ENCODE results near the gene PHLDB1.
A peak's percentile ranks its signal among the peaks of the same experiment; 100 is the strongest.
"Not testable (repeated sequence)": the region's sequence is repeated elsewhere in the genome, so short reads cannot be mapped to it uniquely, and the experiment has no call there.

The PHLDB1 gene

GRCh38 chr11:118658429-118659313 is 51.3 kb downstream of the PHLDB1 start:
- no peak for DNase-seq (ENCODE audit: low read depth in 2 of 3, low spot score in 1 of 3)

- DNase-seq (ENCODE audit: low read depth in 2 of 3, low spot score in 1 of 3): peak; percentile 87 to 98 (median 87)
These were observed 52.0 kb downstream of the PHLDB1 start for GRCh38 chr11:118659314-118659952.

GRCh38 chr11:118659953-118660680 is 52.7 kb downstream of the PHLDB1 start:
- DNase-seq (ENCODE audit: low read depth in 2 of 3, low spot score in 1 of 3): no peak

- DNase-seq (ENCODE audit: low read depth in 2 of 3, low spot score in 1 of 3): no peak
These were observed 53.4 kb downstream of the PHLDB1 start for GRCh38 chr11:118660681-118661424.

- no peak for DNase-seq (ENCODE audit: low read depth in 2 of 3, low spot score in 1 of 3)
These were observed 54.2 kb downstream of the PHLDB1 start for GRCh38 chr11:118661425-118662301.

- DNase-seq (ENCODE audit: low read depth in 2 of 3, low spot score in 1 of 3): no peak
These were observed 55.2 kb downstream of the PHLDB1 start for GRCh38 chr11:118662401-118663271.

- no peak for DNase-seq (ENCODE audit: low read depth in 2 of 3, low spot score in 1 of 3)
These were observed 56.0 kb downstream of the PHLDB1 start for GRCh38 chr11:118663381-118663780.

GRCh38 chr11:118663902-118664301 is 56.5 kb downstream of the PHLDB1 start:
- no peak for DNase-seq (ENCODE audit: low read depth in 2 of 3, low spot score in 1 of 3)

GRCh38 chr11:118666371-118666770 is 59.0 kb downstream of the PHLDB1 start:
- DNase-seq (ENCODE audit: low read depth in 2 of 3, low spot score in 1 of 3): no peak

- DNase-seq (ENCODE audit: low read depth in 2 of 3, low spot score in 1 of 3): no peak
These were observed 62.6 kb downstream of the PHLDB1 start for GRCh38 chr11:118670063-118670462.

- DNase-seq (ENCODE audit: low read depth in 2 of 3, low spot score in 1 of 3): no peak
These were observed 63.8 kb downstream of the PHLDB1 start for GRCh38 chr11:118671254-118671653.

GRCh38 chr11:118672846-118673245 is 65.4 kb downstream of the PHLDB1 start:
- no peak for DNase-seq (ENCODE audit: low read depth in 2 of 3, low spot score in 1 of 3)

GRCh38 chr11:118673361-118674081 is 66.1 kb downstream of the PHLDB1 start:
- no peak for DNase-seq (ENCODE audit: low read depth in 2 of 3, low spot score in 1 of 3)

- DNase-seq (ENCODE audit: low read depth in 2 of 3, low spot score in 1 of 3): no peak
These were observed 66.6 kb downstream of the PHLDB1 start for GRCh38 chr11:118674082-118674435.

- no peak for DNase-seq (ENCODE audit: low read depth in 2 of 3, low spot score in 1 of 3)
These were observed 70.6 kb downstream of the PHLDB1 start for GRCh38 chr11:118677977-118678376.

GRCh38 chr11:118678908-118679307 is 71.5 kb downstream of the PHLDB1 start:
- DNase-seq (ENCODE audit: low read depth in 2 of 3, low spot score in 1 of 3): not testable (repeated sequence)

GRCh38 chr11:118679483-118679882 is 72.1 kb downstream of the PHLDB1 start, which contains the start of gene TREH:
Gene TREH, minus strand, starts transcription at chr11:118679650. Its CDS starts 23 bp downstream, at chr11:118679627.
- no peak for DNase-seq (ENCODE audit: low read depth in 2 of 3, low spot score in 1 of 3)

- DNase-seq (ENCODE audit: low read depth in 2 of 3, low spot score in 1 of 3): no peak
These were observed 75.0 kb downstream of the PHLDB1 start for GRCh38 chr11:118682372-118682771.

All from stimulated activated CD4-positive, alpha-beta T cell treated with anti-CD3 and anti-CD28 coated beads, Interleukin-12 subunit alpha, Interleukin-12 subunit beta, amount 100 ng/mL, for 48 hours (primary cell).